ENCODE measurements around the gene HIF1A. TPM values are rescaled to one million over a fixed set of nuclear protein-coding genes. Genes with fewer than 3 reads are reported as not detected.

The HIF1A gene
- total RNA-seq, 1 donor from 2014 or later: 660 TPM

GRCh38 chr14:61683108-61683507 is 12.2 kb upstream of the HIF1A start:
- Mint-ChIP-seq H3K36me3 (ENCODE audit: low read depth) (no peaks in the 10 kb centered on the region), H3K9me3 (ENCODE audit: low read depth) (peaks cover 5% of the 10 kb centered on the region), H3K4me1 (ENCODE audit: low read depth) (peaks cover 27% of the 10 kb centered on the region), H3K27ac (ENCODE audit: unreplicated experiment) (peak overlapping the region; percentile 17), H3K27me3 (ENCODE audit: low read depth) (no peaks in the 10 kb centered on the region), H3K4me3 (ENCODE audit: unreplicated experiment) (no peak overlapping the region)
- no peak for DNase-seq (ENCODE audit: low spot score)
- no peak for TF ChIP-seq CTCF (IDR thresholded peaks at IDR 0.05)

GRCh38 chr14:61690039-61690438 is 5.3 kb upstream of the HIF1A start:
- Mint-ChIP-seq H3K27me3 (ENCODE audit: low read depth) (no peaks in the 10 kb centered on the region), H3K9me3 (ENCODE audit: low read depth) (peaks cover 5% of the 10 kb centered on the region), H3K36me3 (ENCODE audit: low read depth) (no peaks in the 10 kb centered on the region), H3K27ac (ENCODE audit: unreplicated experiment) (no peak overlapping the region), H3K4me1 (ENCODE audit: low read depth) (peaks cover 25% of the 10 kb centered on the region), H3K4me3 (ENCODE audit: unreplicated experiment) (no peak overlapping the region)
- DNase-seq (ENCODE audit: low spot score): no peak
- no peak for TF ChIP-seq CTCF (IDR thresholded peaks at IDR 0.05)

- Mint-ChIP-seq H3K4me1 (ENCODE audit: low read depth) (peaks cover 25% of the 10 kb centered on the region), H3K27ac (ENCODE audit: unreplicated experiment) (no peak overlapping the region), H3K9me3 (ENCODE audit: low read depth) (peaks cover 5% of the 10 kb centered on the region), H3K4me3 (ENCODE audit: unreplicated experiment) (no peak overlapping the region), H3K36me3 (ENCODE audit: low read depth) (no peaks in the 10 kb centered on the region), H3K27me3 (ENCODE audit: low read depth) (no peaks in the 10 kb centered on the region)
- TF ChIP-seq CTCF (IDR thresholded peaks at IDR 0.05): no peak
- no peak for DNase-seq (ENCODE audit: low spot score)
These were observed 4.3 kb upstream of the HIF1A start for GRCh38 chr14:61690982-61691381.

GRCh38 chr14:61691495-61691894 is 3.8 kb upstream of the HIF1A start:
- TF ChIP-seq CTCF (IDR thresholded peaks at IDR 0.05): no peak
- Mint-ChIP-seq H3K27ac (ENCODE audit: unreplicated experiment) (peak overlapping the region; percentile 2), H3K27me3 (ENCODE audit: low read depth) (no peaks in the 10 kb centered on the region)

GRCh38 chr14:61694039-61694438 is 1.3 kb upstream of the HIF1A start:
- H3K27me3 Mint-ChIP-seq (ENCODE audit: low read depth): no peaks in the 10 kb centered on the region
- no peaks in the 10 kb centered on the region for H3K9me3 Mint-ChIP-seq (ENCODE audit: low read depth)
- TF ChIP-seq CTCF (IDR thresholded peaks at IDR 0.05): no peak
- H3K36me3 Mint-ChIP-seq (ENCODE audit: low read depth): peaks cover 10% of the 10 kb centered on the region
- no peak overlapping the region for H3K4me3 Mint-ChIP-seq (ENCODE audit: unreplicated experiment)
- peak overlapping the region; percentile 96 for H3K27ac Mint-ChIP-seq (ENCODE audit: unreplicated experiment)
- peaks cover 30% of the 10 kb centered on the region for H3K4me1 Mint-ChIP-seq (ENCODE audit: low read depth)
- no peak for DNase-seq (ENCODE audit: low spot score)

More at GRCh38 chr14:61691495-61691894, 3.8 kb upstream of the HIF1A start:
- peaks cover 5% of the 10 kb centered on the region for H3K9me3 Mint-ChIP-seq (ENCODE audit: low read depth)
- peaks cover 25% of the 10 kb centered on the region for H3K4me1 Mint-ChIP-seq (ENCODE audit: low read depth)
- no peak overlapping the region for H3K4me3 Mint-ChIP-seq (ENCODE audit: unreplicated experiment)
- DNase-seq (ENCODE audit: low spot score): no peak
- H3K36me3 Mint-ChIP-seq (ENCODE audit: low read depth): peaks cover 2% of the 10 kb centered on the region

Measured in chondrocyte (in vitro differentiated cells).